Measurements from ENCODE around the gene SPATA2L.

The SPATA2L gene

DNA sequence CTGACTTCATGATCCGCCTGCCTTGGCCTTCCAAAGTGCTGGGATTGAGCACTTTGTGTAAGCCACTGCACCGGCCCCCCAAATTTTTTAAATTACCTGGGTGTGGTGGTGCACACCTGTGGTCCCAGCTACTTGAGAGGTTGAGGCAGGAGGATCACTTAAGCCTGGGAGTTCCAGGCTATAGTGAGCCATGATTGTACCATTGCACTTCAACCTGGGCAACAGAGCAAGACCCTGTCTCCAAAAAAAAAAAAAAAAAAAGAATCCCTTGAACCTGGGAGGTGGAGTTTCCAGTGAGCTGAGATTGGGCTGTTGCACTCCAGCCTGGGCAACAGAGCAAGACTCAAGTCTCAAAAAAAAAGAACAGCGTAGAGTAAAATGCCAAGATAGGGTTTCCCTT lies 35.0 kb upstream of the SPATA2L start:
- Histone ChIP-seq H3K4me3 (ENCODE audit: low read length in 2 of 2) (no peak overlapping the region), H2BK12ac (ENCODE audit: low read length) (no peak overlapping the region), H3K14ac (ENCODE audit: low read length) (no peak overlapping the region), H2BK15ac (ENCODE audit: low read length) (no peak overlapping the region), H2BK5ac (ENCODE audit: low read length) (no peak overlapping the region), H4K91ac (ENCODE audit: low read depth, low read length, poor library complexity) (no peak overlapping the region), H3K9me3 (replicated peaks in 1 of 2; ENCODE audit: control insufficient read depth in 2 of 2, insufficient read depth in 1 of 2, low read depth in 1 of 2, low read length in 2 of 2) (peaks cover 0 to 1% of the 10 kb centered on the region in 2 donors), H3K79me1 (ENCODE audit: low read depth, low read length) (peaks cover 2% of the 10 kb centered on the region), H3K36me3 (replicated peaks in 1 of 2; ENCODE audit: control insufficient read depth in 2 of 2, insufficient read depth in 2 of 2, low read length in 2 of 2) (peaks cover 53 to 98% of the 10 kb centered on the region in 2 donors), H2BK120ac (ENCODE audit: low read depth, low read length) (no peak overlapping the region), H3K4ac (ENCODE audit: low read length) (no peak overlapping the region), H2AFZ (ENCODE audit: low read length) (no peak overlapping the region), H2AK5ac (ENCODE audit: low read depth, low read length) (no peak overlapping the region), H3K23ac (ENCODE audit: low read depth, low read length, poor library complexity) (no peak overlapping the region), H3K4me2 (ENCODE audit: insufficient read depth, low read length, poor library complexity, severe bottlenecking) (no peak overlapping the region), H3K27me3 (ENCODE audit: control insufficient read depth in 3 of 3, insufficient read depth in 3 of 3, low read depth in 1 of 3, low read length in 3 of 3) (no peaks in the 10 kb centered on the region), H3K9ac (ENCODE audit: low read depth, low read length, poor library complexity) (no peak overlapping the region), H3K18ac (ENCODE audit: low read length) (no peak overlapping the region), H3K27ac (replicated peaks; ENCODE audit: low read length) (no peak overlapping the region), H3K4me1 (ENCODE audit: control insufficient read depth in 2 of 2, insufficient read depth in 1 of 2, low read depth in 1 of 2, low read length in 2 of 2) (no peaks in the 10 kb centered on the region), H4K8ac (ENCODE audit: low read depth, low read length) (no peak overlapping the region)
- WGBS, 2 donors (ENCODE audit: extremely low coverage in 2 of 2, insufficient read length in 2 of 2, insufficient replicate concordance in 1 of 2), result no CpG with 5 or more reads among the region's 3 CpGs
- DNase-seq (ENCODE audit: low spot score), result no peak

DNA sequence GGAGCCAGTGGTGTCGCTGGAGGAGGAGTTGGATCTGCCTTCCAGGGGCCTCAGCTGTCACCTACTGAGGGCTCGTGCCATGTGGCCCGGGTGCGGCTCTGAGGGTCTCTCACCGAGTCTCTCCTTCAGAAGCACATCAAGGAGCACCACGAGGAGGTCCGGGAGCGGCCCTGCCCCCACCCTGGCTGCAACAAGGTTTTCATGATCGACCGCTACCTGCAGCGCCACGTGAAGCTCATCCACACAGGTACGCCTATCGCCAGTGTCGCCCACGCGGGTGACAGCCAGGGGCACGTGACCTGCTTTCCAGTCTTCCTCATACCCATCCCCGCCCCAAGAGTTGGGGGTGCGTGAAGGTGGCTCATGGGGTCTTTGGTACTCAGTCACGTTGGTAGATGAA lies 32.3 kb upstream of the SPATA2L start:
- no peak for DNase-seq (ENCODE audit: low spot score)
- Histone ChIP-seq H3K14ac (ENCODE audit: low read length) (no peak overlapping the region), H4K8ac (ENCODE audit: low read depth, low read length) (no peak overlapping the region), H3K4me3 (ENCODE audit: low read length in 2 of 2) (peak overlapping the region in 1 of 2 donors; percentile 66), H3K23ac (ENCODE audit: low read depth, low read length, poor library complexity) (no peak overlapping the region), H3K36me3 (replicated peaks in 1 of 2; ENCODE audit: control insufficient read depth in 2 of 2, insufficient read depth in 2 of 2, low read length in 2 of 2) (peaks cover 38 to 97% of the 10 kb centered on the region in 2 donors), H3K4ac (ENCODE audit: low read length) (no peak overlapping the region), H3K4me1 (ENCODE audit: control insufficient read depth in 2 of 2, insufficient read depth in 1 of 2, low read depth in 1 of 2, low read length in 2 of 2) (peaks cover 2 to 12% of the 10 kb centered on the region in 2 donors), H2BK5ac (ENCODE audit: low read length) (no peak overlapping the region), H3K18ac (ENCODE audit: low read length) (no peak overlapping the region), H3K27me3 (ENCODE audit: control insufficient read depth in 3 of 3, insufficient read depth in 3 of 3, low read depth in 1 of 3, low read length in 3 of 3) (no peaks in the 10 kb centered on the region), H2BK120ac (ENCODE audit: low read depth, low read length) (no peak overlapping the region), H3K27ac (replicated peaks; ENCODE audit: low read length) (no peak overlapping the region), H3K4me2 (ENCODE audit: insufficient read depth, low read length, poor library complexity, severe bottlenecking) (no peak overlapping the region), H2BK12ac (ENCODE audit: low read length) (no peak overlapping the region), H3K79me1 (ENCODE audit: low read depth, low read length) (peaks cover 2% of the 10 kb centered on the region), H2BK15ac (ENCODE audit: low read length) (no peak overlapping the region), H4K91ac (ENCODE audit: low read depth, low read length, poor library complexity) (no peak overlapping the region), H3K9ac (ENCODE audit: low read depth, low read length, poor library complexity) (no peak overlapping the region), H2AK5ac (ENCODE audit: low read depth, low read length) (no peak overlapping the region), H2AFZ (ENCODE audit: low read length) (no peak overlapping the region), H3K9me3 (replicated peaks in 1 of 2; ENCODE audit: control insufficient read depth in 2 of 2, insufficient read depth in 1 of 2, low read depth in 1 of 2, low read length in 2 of 2) (no peaks in the 10 kb centered on the region)
- no CpG with 5 or more reads among the region's 21 CpGs for WGBS, 2 donors (ENCODE audit: extremely low coverage in 2 of 2, insufficient read length in 2 of 2, insufficient replicate concordance in 1 of 2)

- Histone ChIP-seq H3K4me3 (ENCODE audit: low read length in 2 of 2) (peak overlapping the region in 1 of 2 donors; percentile 58), H4K8ac (ENCODE audit: low read depth, low read length) (no peak overlapping the region), H3K4ac (ENCODE audit: low read length) (no peak overlapping the region), H3K14ac (ENCODE audit: low read length) (no peak overlapping the region), H3K23ac (ENCODE audit: low read depth, low read length, poor library complexity) (no peak overlapping the region), H3K27ac (replicated peaks; ENCODE audit: low read length) (no peak overlapping the region), H2BK120ac (ENCODE audit: low read depth, low read length) (no peak overlapping the region), H3K4me1 (ENCODE audit: control insufficient read depth in 2 of 2, insufficient read depth in 1 of 2, low read depth in 1 of 2, low read length in 2 of 2) (peaks cover 2 to 12% of the 10 kb centered on the region in 2 donors), H4K91ac (ENCODE audit: low read depth, low read length, poor library complexity) (no peak overlapping the region), H3K79me1 (ENCODE audit: low read depth, low read length) (peaks cover 2% of the 10 kb centered on the region), H2AK5ac (ENCODE audit: low read depth, low read length) (no peak overlapping the region), H2BK12ac (ENCODE audit: low read length) (no peak overlapping the region), H2BK15ac (ENCODE audit: low read length) (no peak overlapping the region), H3K27me3 (ENCODE audit: control insufficient read depth in 3 of 3, insufficient read depth in 3 of 3, low read depth in 1 of 3, low read length in 3 of 3) (no peaks in the 10 kb centered on the region), H2BK5ac (ENCODE audit: low read length) (no peak overlapping the region), H3K9me3 (replicated peaks in 1 of 2; ENCODE audit: control insufficient read depth in 2 of 2, insufficient read depth in 1 of 2, low read depth in 1 of 2, low read length in 2 of 2) (no peaks in the 10 kb centered on the region), H3K9ac (ENCODE audit: low read depth, low read length, poor library complexity) (no peak overlapping the region), H3K18ac (ENCODE audit: low read length) (no peak overlapping the region), H3K36me3 (replicated peaks in 1 of 2; ENCODE audit: control insufficient read depth in 2 of 2, insufficient read depth in 2 of 2, low read length in 2 of 2) (peaks cover 35 to 95% of the 10 kb centered on the region in 2 donors), H2AFZ (ENCODE audit: low read length) (no peak overlapping the region), H3K4me2 (ENCODE audit: insufficient read depth, low read length, poor library complexity, severe bottlenecking) (no peak overlapping the region)
- no CpG with 5 or more reads among the region's 17 CpGs for WGBS, 2 donors (ENCODE audit: extremely low coverage in 2 of 2, insufficient read length in 2 of 2, insufficient replicate concordance in 1 of 2)
- no peak for DNase-seq (ENCODE audit: low spot score)
These were observed 31.8 kb upstream of the SPATA2L start for GRCh38 chr16:89733322-89733721.

DNA sequence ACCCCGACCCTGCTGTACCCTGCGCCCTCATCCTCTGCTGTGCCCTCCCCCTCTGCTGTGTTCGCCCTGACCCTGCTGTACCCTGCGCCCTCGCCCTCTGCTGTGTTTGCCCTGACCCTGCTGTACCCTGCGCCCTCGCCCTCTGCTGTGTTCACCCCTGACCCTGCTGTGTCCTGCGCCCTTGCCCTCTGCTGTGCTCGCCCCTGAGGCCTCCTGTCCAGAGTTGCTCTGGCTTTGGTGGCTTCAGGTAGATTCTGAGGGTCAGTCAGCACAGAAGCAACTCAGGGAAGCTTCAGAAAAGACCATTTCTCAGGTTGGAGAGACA lies 31.4 kb upstream of the SPATA2L start:
- no peaks in the 10 kb centered on the region for H3K27me3 ChIP-seq (ENCODE audit: control insufficient read depth in 3 of 3, insufficient read depth in 3 of 3, low read depth in 1 of 3, low read length in 3 of 3)
- no peak overlapping the region for H3K4me3 ChIP-seq (ENCODE audit: low read length in 2 of 2)
- no peak overlapping the region for H3K27ac ChIP-seq (replicated peaks; ENCODE audit: low read length)
- no peak overlapping the region for H3K4ac ChIP-seq (ENCODE audit: low read length)
- no CpG with 5 or more reads among the region's 9 CpGs for WGBS, 2 donors (ENCODE audit: extremely low coverage in 2 of 2, insufficient read length in 2 of 2, insufficient replicate concordance in 1 of 2)
- H3K18ac ChIP-seq (ENCODE audit: low read length), result no peak overlapping the region
- no peak overlapping the region for H3K14ac ChIP-seq (ENCODE audit: low read length)
- H3K4me2 ChIP-seq (ENCODE audit: insufficient read depth, low read length, poor library complexity, severe bottlenecking), result no peak overlapping the region
- no peaks in the 10 kb centered on the region for H3K9me3 ChIP-seq (replicated peaks in 1 of 2; ENCODE audit: control insufficient read depth in 2 of 2, insufficient read depth in 1 of 2, low read depth in 1 of 2, low read length in 2 of 2)
- H3K23ac ChIP-seq (ENCODE audit: low read depth, low read length, poor library complexity), result peak overlapping the region; percentile 85
- no peak for DNase-seq (ENCODE audit: low spot score)
- H2AK5ac ChIP-seq (ENCODE audit: low read depth, low read length), result no peak overlapping the region
- no peak overlapping the region for H2BK5ac ChIP-seq (ENCODE audit: low read length)
- H2AFZ ChIP-seq (ENCODE audit: low read length), result no peak overlapping the region
- no peak overlapping the region for H4K8ac ChIP-seq (ENCODE audit: low read depth, low read length)
- H4K91ac ChIP-seq (ENCODE audit: low read depth, low read length, poor library complexity), result no peak overlapping the region
- peaks cover 2 to 13% of the 10 kb centered on the region in 2 donors for H3K4me1 ChIP-seq (ENCODE audit: control insufficient read depth in 2 of 2, insufficient read depth in 1 of 2, low read depth in 1 of 2, low read length in 2 of 2)
- H2BK12ac ChIP-seq (ENCODE audit: low read length), result no peak overlapping the region
- no peak overlapping the region for H2BK15ac ChIP-seq (ENCODE audit: low read length)
- H3K79me1 ChIP-seq (ENCODE audit: low read depth, low read length), result peaks cover 2% of the 10 kb centered on the region
- H3K9ac ChIP-seq (ENCODE audit: low read depth, low read length, poor library complexity), result peak overlapping the region; percentile 44
- no peak overlapping the region for H2BK120ac ChIP-seq (ENCODE audit: low read depth, low read length)
- H3K36me3 ChIP-seq (replicated peaks in 1 of 2; ENCODE audit: control insufficient read depth in 2 of 2, insufficient read depth in 2 of 2, low read length in 2 of 2), result peaks cover 32 to 95% of the 10 kb centered on the region in 2 donors

Data from neuronal stem cell (in vitro differentiated cells).